ENCODE measurements around the gene APOL1. TPM values are rescaled to one million over a fixed set of nuclear protein-coding genes. Genes with fewer than 3 reads are reported as not detected.

The APOL1 gene
- total RNA-seq, 1 donor from 2014 or later: 99.8 TPM

GRCh38 chr22:36304429-36304828 is 51.5 kb downstream of the APOL1 start:
- DNase-seq (ENCODE audit: low spot score) (no peak), ATAC-seq (no peak)

DNA sequence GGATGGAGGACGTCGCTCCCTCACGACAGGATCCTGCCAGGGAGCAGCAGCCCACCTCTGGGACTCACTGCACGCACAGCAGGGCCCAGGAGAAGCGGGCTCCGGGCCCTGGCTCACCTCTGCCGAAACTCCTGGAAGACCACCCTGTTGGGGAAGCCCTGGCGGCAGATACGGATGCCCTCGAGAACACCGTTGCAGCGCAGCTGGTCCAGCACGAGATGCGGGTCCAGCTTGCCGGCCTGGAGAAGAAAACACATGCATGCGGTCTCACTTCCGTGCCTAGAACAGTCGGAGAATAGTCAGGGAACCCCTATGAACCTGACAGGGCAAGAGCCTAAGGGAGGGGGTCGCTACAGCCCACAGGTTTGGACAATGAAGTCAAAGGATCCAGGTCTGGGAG is 52.9 kb downstream of the APOL1 start:
- ATAC-seq (no peak), DNase-seq (ENCODE audit: low spot score) (no peak)

DNA sequence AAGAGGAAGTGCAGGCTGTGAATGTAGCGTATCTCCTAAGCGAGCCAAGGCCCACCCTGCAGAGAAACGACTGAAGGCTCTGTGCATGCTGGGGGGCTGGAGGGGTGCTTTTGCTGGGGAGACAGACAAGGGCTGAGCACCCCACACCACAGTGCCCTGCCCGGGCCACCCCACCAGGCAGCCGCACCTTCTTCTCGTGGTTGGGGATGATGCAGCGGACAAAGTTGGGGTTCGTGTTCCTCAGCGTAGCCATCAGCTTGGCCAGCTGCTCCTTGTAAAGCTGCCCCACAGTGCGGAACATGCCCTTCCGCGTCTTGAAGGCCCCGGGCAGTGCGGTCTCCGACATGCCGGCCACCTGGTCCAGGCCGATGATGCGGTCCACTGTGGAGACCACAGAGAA is 53.3 kb downstream of the APOL1 start:
- ATAC-seq (no peak), DNase-seq (ENCODE audit: low spot score) (no peak)

DNA sequence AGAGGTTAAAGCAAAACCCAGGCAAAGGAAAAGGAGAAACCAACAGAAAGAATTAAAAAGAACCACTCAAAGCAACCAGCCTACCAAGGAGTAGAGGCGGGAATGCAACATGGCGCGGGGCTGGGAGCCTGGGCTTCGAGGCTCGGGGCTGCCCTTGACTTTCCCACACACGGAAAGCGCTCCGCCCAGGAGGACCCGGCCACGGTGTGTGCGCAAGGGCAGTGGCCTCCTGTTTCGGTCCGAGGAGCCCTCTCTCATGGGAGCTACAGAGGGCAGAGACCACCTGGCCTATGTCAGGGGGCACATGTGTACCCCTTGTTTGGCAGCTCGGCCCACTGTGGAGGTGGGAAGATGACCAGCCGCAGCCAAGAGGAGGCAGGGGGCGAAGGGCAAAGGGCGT is 55.9 kb downstream of the APOL1 start:
- DNase-seq (ENCODE audit: low spot score) (no peak), ATAC-seq (no peak)

DNA sequence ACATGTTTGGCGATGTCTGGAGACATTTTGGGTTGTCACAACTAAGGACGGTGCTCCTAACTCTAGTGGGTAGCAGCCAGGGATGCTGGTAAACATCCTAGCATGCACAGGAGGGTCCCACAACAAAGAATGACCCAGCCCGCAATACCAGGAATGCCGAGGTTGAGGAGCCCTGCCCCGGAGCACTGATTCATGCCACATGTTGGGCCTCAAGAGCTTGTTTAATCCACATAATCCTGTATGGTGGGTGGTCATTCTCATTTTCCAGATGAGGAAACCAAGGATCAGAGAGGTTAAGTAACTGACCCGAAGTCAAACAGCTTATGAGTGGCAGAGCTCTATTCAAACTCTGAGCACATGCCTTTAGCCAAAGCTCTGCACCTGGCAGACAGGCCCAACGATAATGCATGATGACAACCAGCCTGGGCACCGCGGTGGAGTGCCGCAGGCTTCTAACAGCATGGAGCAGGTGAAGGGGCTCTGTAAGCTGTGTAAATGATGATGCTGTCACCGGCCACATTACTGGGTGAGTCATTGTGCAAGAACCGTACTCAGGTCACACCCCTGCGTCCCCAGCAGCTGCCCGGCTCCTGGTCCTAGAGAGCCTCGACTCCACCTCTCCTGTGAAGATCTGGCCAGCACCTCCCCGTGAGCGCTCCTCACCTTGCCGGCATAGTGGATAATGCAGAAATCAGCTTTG is 58.6 kb downstream of the APOL1 start:
- ATAC-seq (no peak), DNase-seq (ENCODE audit: low spot score) (no peak)

DNA sequence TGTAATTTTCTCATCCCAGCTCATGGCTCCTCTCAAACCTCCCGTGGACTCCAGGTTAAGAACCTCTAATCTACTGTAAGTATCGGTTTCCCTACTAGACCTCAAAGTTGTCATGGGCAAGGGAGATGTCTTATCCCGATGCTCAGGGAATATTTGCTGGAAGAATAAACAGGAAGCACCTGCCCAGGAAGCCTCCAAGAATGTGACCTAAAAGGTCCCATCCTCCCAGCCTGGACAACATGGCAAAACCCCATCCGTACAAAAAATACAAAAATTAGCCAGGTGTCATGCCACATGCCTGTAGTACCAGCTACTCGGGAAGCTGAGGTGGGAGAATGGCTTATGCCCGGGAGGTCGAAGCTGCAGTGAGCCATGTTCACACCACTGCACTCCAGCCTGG is 62.4 kb downstream of the APOL1 start:
- ATAC-seq: no peak
- DNase-seq (ENCODE audit: low spot score): no peak

DNA sequence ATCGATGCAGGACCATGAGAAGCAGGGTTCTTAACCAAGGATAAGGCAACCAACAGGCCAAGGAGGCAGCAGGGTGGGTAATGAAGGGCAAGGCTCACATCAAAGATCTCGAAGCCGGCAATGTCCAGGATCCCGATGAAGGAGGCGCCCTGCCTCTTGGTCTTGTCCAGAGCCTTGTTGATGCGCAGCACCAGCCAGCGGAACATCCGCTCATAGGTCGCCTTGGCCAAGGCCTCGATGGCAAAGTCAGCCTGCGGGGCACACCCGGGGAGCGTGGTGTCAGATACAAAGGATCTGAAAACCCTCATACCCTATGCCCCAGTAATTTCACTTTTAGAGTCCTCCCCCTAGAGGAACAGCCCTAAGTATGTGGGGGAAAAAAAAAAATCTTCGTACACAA is 63.5 kb downstream of the APOL1 start:
- no peak for DNase-seq (ENCODE audit: low spot score)
- no peak for ATAC-seq

Other genes with a start within 250 kb of the APOL1 start
- 25.5 TPM for gene RBFOX2, start 224.3 kb upstream of the APOL1 start, total RNA-seq
- 26.9 TPM for gene APOL3, start 92.4 kb upstream of the APOL1 start, total RNA-seq
- 0.60 TPM for gene APOL4, start 51.3 kb upstream of the APOL1 start, total RNA-seq
- gene APOL2, start 13.6 kb upstream of the APOL1 start, total RNA-seq: 44.4 TPM
- 204 TPM for gene MYH9, start 134.8 kb downstream of the APOL1 start, total RNA-seq
- 65.3 TPM for gene TXN2, start 228.5 kb downstream of the APOL1 start, total RNA-seq

All from left lobe of liver (tissue), 2 donors.